ENCODE results near the gene KCNIP4. TPM values are rescaled to one million over a fixed set of nuclear protein-coding genes. Genes with fewer than 3 reads are reported as not detected.

KCNIP4 gene
- total RNA-seq, 4 donors from 2014 or later = 0.19 to 0.50 (median 0.34) TPM; not detected in 1

GRCh38 chr4:21011106-21011505, 937.5 kb downstream of the KCNIP4 start:
- no peaks in the 10 kb centered on the region for H3K9me3 ChIP-seq
- no peak overlapping the region for H3K4me3 ChIP-seq
- intact Hi-C loops (cut with DNase I) = no loop called here
- no peak overlapping the region for H3K27ac ChIP-seq (replicated peaks in 1 of 4)
- 93% methylated on average over 3 of the region's 3 CpGs for WGBS
- DNase-seq (ENCODE audit: extremely low spot score) = no peak
- TF ChIP-seq CTCF (IDR thresholded peaks at IDR 0.05) (no peak), POLR2A (IDR thresholded peaks at IDR 0.05; ENCODE audit: low read depth) (no peak), POLR2AphosphoS5 (IDR thresholded peaks at IDR 0.05) (no peak)
- H3K4me1 ChIP-seq = no peaks in the 10 kb centered on the region
- no peaks in the 10 kb centered on the region for H3K27me3 ChIP-seq
- H3K36me3 ChIP-seq = no peaks in the 10 kb centered on the region

GRCh38 chr4:21009956-21010355, 938.6 kb downstream of the KCNIP4 start:
- 70% methylated on average over 4 of the region's 4 CpGs for WGBS
- Histone ChIP-seq H3K4me3 (no peak overlapping the region), H3K9me3 (no peaks in the 10 kb centered on the region), H3K4me1 (no peaks in the 10 kb centered on the region), H3K36me3 (no peaks in the 10 kb centered on the region), H3K27me3 (no peaks in the 10 kb centered on the region), H3K27ac (replicated peaks in 1 of 4) (no peak overlapping the region)
- intact Hi-C loops (cut with DNase I) = no loop called here
- no peak for DNase-seq (ENCODE audit: extremely low spot score)
- TF ChIP-seq EP300 (IDR thresholded peaks at IDR 0.05) (no peak), CTCF (IDR thresholded peaks at IDR 0.05) (no peak), POLR2A (IDR thresholded peaks at IDR 0.05; ENCODE audit: low read depth) (no peak)

GRCh38 chr4:21005647-21006046, 942.9 kb downstream of the KCNIP4 start:
- 89% methylated on average over 4 of the region's 4 CpGs for WGBS
- intact Hi-C loops (cut with DNase I) = no loop called here

GRCh38 chr4:21002976-21003375, 945.6 kb downstream of the KCNIP4 start:
- H3K27me3 ChIP-seq = no peaks in the 10 kb centered on the region
- H3K4me3 ChIP-seq = no peak overlapping the region
- 50% methylated on average over 4 of the region's 4 CpGs for WGBS
- H3K4me1 ChIP-seq = no peaks in the 10 kb centered on the region
- no peaks in the 10 kb centered on the region for H3K9me3 ChIP-seq
- no peak for TF ChIP-seq POLR2AphosphoS5 (IDR thresholded peaks at IDR 0.05)
- no peak for TF ChIP-seq CTCF (IDR thresholded peaks at IDR 0.05)
- no peak for TF ChIP-seq EP300 (IDR thresholded peaks at IDR 0.05)
- TF ChIP-seq POLR2A (IDR thresholded peaks at IDR 0.05; ENCODE audit: low read depth) = no peak
- intact Hi-C loops (cut with DNase I) = no loop called here
- H3K36me3 ChIP-seq = no peaks in the 10 kb centered on the region
- DNase-seq (ENCODE audit: extremely low spot score) = no peak
- no peak overlapping the region for H3K27ac ChIP-seq (replicated peaks in 1 of 4)

More at GRCh38 chr4:21005647-21006046, 942.9 kb downstream of the KCNIP4 start:
- DNase-seq (ENCODE audit: extremely low spot score) = no peak
- no peaks in the 10 kb centered on the region for H3K9me3 ChIP-seq
- no peaks in the 10 kb centered on the region for H3K36me3 ChIP-seq
- TF ChIP-seq POLR2A (IDR thresholded peaks at IDR 0.05; ENCODE audit: low read depth) (no peak), EP300 (IDR thresholded peaks at IDR 0.05) (no peak), POLR2AphosphoS5 (IDR thresholded peaks at IDR 0.05) (no peak), CTCF (IDR thresholded peaks at IDR 0.05) (no peak)
- no peak overlapping the region for H3K4me3 ChIP-seq
- no peaks in the 10 kb centered on the region for H3K27me3 ChIP-seq
- no peak overlapping the region for H3K27ac ChIP-seq (replicated peaks in 1 of 4)
- no peaks in the 10 kb centered on the region for H3K4me1 ChIP-seq

GRCh38 chr4:21002286-21002685, 946.3 kb downstream of the KCNIP4 start:
- no peak overlapping the region for H3K4me3 ChIP-seq
- no peak for DNase-seq (ENCODE audit: extremely low spot score)
- H3K27ac ChIP-seq (replicated peaks in 1 of 4) = no peak overlapping the region
- no peaks in the 10 kb centered on the region for H3K36me3 ChIP-seq
- intact Hi-C loops (cut with DNase I) = no loop called here
- no peaks in the 10 kb centered on the region for H3K9me3 ChIP-seq
- 72% methylated on average over 5 of the region's 5 CpGs for WGBS
- no peaks in the 10 kb centered on the region for H3K27me3 ChIP-seq
- TF ChIP-seq POLR2AphosphoS5 (IDR thresholded peaks at IDR 0.05) (no peak), EP300 (IDR thresholded peaks at IDR 0.05) (no peak), POLR2A (IDR thresholded peaks at IDR 0.05; ENCODE audit: low read depth) (no peak), CTCF (IDR thresholded peaks at IDR 0.05) (no peak)
- H3K4me1 ChIP-seq = no peaks in the 10 kb centered on the region

Measured in esophagus muscularis mucosa (tissue), 4 donors.